GM18868 (cell line): ENCODE results near the gene GPM6B.

Experiments
- ATAC-seq: cut with Tn5 transposase; IDR thresholded peaks from one replicate; pipeline ENCODE4 v1.9.1; 2021; ENCODE audit warnings: mild to moderate bottlenecking, moderate library complexity; ENCODE audit not compliant: unreplicated experiment

GPM6B gene

DNA sequence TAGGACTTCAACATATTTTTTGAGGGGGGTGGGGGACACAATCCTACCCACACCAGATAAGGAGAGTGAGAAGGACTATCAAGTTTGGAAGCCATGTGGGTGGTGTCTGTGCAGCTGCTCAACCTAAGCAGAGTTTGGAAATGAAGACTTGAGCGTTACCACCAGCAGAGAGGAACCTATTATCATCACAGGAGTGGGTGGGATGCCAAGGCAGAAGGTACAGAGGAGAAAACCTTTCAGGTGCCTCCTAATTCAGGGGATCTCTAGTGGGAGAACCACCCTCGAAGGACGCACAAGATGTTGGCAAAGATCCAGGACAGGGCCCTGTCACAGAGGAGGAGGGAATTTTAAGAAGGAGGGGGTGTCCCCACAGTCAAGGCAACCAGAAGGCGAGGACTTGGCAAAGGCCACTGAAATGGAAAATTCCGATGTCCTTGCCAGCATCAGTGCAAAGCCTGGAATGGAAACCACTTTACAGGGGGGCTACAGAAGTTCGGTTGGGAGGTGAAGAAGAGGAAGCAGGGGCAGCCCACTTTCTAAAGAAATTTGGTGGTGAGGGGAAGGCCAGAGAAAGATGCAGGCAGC, 8.4 kb upstream of the GPM6B start:
- no peak for ATAC-seq

- no peak for ATAC-seq
Observed at GRCh38 chrX:13824746-13825145, 7.9 kb upstream of the GPM6B start.

- no peak for ATAC-seq
Observed at GRCh38 chrX:13821738-13822137, 4.8 kb upstream of the GPM6B start.

DNA sequence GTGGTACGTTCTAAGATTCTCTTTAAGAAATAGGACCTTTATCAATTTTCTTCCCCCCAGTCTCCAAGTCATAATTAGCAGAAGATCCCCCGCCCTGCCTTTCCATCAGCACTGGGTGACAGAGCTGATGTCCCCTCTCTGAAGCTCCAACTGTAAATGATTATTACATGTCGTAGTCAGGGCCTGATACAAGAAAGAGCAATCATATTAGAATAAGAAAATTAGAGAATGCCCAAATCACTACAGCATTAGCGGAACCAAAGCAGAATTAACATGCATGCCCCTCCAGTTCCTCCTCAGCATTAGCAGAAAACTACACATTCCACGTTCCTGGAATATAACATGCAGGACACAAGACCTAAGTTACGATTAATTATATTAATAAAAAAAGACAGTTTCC, 717 bp downstream of the GPM6B start:
- ATAC-seq = no peak

- ATAC-seq = no peak
Observed at GRCh38 chrX:13815664-13816063, 1.2 kb downstream of the GPM6B start.

GRCh38 chrX:13808865-13809264, 8.0 kb downstream of the GPM6B start:
- ATAC-seq = no peak

- no peak for ATAC-seq
Observed at GRCh38 chrX:13808293-13808692, 8.6 kb downstream of the GPM6B start.

DNA sequence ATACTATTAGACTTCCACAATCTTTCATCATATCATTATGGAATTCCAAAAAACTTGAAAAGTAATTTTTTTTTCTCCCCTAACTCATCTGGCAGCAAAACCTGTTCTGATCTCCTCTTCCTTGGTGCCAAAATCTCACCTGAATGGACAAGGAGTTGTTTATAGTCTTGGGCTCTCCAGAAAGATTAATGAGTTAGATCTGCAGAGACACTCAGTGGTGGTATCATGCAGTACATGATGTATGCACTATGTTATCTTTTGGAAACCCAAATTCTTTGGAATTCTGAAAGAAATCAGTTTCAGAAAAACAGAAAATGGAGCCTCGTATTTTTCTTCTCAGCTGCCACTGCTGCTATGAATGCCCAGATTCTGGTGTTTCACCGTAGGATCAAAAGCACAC, 11.7 kb downstream of the GPM6B start:
- no peak for ATAC-seq

DNA sequence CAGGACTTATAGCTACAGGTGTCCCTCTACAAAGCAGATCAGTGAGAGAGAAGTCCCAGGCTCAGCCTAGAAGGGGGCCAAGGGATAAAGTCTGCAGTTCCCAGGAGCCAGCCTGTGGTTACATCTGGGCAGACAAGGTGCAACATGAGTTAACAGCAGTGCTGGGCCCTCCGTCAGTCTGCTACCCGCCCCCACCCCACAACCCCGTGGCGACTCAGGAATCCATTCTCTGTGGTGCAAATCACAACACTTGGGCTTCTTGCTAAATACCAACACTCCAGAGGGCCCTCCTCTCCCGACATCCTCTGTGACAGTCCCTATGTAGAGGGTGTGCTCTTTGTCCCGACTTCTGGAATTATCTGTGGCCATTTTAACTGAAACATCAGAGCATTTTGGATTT, 13.8 kb downstream of the GPM6B start:
- no peak for ATAC-seq

DNA sequence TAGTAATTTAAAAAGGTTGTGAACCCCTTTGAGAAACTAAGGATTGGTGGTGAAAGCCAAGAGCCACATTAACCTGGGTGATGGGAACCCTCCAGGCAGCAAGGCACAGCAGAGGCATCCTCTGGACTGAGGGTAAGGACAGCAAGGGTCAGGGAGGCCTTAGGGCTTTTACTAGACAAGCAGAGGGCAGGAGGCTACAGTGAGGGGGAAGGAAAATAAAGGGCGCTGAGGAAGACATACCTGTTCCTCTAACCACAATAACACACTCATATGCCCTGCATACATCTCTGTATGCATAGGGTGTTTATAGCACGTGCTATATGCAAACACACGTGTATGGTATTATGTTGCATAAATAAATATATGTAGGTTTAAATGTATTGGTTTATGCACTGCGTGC, 18.7 kb downstream of the GPM6B start:
- ATAC-seq = no peak

DNA sequence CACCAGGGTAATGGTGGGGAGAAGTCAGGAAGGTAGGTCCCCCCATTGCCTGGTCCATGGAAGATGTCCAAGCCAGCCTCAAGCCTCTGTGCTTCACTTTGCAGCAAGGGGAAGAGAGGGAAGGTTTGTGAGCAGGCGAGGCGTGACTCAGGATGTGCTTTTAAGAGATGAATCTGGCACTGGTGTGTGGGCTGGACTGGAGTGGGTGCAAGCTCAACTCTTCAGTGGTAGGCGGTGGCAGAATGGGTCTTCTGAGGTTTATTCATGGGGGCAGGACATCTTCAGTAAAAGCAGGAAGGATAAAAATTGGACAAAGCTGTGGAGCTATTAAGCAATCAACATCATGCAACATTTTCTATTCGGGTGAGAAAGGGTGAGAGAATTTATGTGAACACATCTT, 19.4 kb downstream of the GPM6B start:
- no peak for ATAC-seq

GRCh38 chrX:13794417-13794816, 22.5 kb downstream of the GPM6B start:
- no peak for ATAC-seq

GRCh38 chrX:13793897-13794296, 23.0 kb downstream of the GPM6B start:
- ATAC-seq = no peak

DNA sequence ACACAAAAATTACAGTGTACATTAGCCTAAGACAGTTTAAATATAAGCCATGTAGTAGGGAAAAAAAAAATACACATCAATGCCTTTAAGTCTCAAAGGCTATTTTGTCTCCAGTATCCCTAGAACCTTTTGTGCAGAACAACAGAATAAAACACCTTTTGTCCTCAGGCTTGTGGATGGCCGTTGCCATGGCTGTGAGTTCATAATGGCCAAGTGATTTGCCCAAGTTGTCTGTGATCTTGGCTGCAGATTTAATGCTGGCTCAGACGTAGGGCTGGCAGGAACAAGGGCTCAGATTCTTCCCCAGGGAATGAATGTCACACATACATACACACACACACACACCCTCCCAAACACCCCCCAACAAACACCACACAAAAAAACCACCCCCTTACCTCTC, 25.3 kb downstream of the GPM6B start:
- no peak for ATAC-seq

- no peak for ATAC-seq
Observed at GRCh38 chrX:13791145-13791544, 25.7 kb downstream of the GPM6B start.

- ATAC-seq = no peak
Observed at GRCh38 chrX:13790206-13791131, 26.4 kb downstream of the GPM6B start.

DNA sequence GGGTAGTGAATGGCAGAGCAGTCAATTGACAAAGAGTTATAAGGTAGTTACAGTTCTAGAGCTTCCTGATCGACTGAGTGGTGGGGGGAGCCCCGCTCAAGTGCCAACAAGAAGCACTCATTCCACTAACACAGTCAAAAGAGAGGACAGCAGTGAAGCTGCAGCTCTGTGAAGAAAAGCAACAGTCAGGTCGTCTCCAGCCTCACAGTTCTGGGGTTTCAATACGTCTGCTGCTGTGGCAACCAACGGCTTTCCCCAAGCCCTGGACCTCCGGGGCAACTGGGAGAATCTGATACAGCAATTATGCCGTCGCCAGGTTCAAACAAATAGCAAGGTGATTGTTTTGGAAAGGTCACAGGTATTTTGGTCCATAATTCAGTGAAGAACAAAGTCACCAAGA, 30.8 kb downstream of the GPM6B start:
- ATAC-seq = no peak

DNA sequence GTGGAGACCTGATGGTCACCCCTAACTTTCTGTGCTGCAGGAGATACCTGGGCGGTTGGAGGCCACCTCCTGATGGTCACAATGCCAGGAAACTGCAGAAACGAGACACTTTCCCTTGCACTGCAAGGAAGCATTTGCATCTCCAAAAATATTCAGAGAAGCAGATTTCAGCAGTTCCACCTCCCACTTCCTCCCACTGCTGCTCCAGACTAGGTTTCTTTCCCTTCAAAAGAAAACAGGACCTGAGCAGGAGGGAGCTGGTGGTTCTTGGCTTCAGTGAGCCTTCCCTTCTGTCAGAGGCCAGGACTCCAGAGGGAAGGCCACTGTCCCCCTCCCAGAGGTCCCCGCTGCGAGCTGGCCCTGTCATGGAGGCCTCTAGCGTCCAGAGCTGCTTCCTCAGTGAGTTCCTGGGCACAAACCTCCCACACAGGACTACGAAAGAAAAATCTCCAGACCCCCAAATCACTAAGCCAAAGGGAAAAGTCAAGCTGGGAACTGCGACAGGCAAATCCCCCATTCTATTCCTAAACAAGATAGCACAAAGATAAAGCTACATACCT, 35.9 kb downstream of the GPM6B start:
- no peak for ATAC-seq

GRCh38 chrX:13778916-13779315, 38.0 kb downstream of the GPM6B start:
- ATAC-seq = no peak

DNA sequence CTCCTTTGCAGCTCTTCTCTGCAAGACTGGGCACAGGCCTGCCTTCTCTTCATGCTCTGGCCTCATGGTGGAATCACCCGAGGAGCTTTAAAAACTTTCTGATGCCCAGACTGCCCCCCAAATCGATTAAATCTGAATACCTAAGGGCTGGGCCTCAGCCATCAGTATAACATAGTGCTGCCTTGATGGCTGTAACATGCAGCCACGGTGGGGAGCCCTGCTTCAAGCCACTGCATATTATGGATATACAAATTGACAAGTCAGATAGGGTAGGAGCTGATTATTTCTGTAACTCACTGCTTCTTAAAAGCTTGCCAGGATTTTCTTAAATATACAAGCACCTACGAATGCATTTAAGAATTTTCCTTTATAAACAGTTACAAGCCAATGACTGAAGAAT, 40.5 kb downstream of the GPM6B start:
- no peak for ATAC-seq

DNA sequence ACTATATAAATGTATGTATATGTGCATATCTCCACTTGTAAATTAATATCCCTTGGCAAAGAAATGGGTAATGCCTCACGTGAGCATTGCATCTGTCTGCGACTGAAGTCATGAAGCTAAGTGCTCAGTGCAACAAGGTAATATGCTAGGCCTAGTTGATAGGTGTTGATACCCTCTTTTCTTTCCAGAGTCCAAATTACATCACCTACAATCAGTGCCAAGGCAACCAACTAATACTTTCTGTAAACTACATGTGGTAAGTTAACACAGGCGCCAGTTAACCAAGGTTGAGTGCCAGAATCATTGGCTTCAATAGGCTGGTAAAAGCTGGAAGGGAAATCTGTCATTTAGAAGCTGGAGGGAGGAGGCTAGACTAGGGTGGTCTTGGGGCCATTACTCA, 41.1 kb downstream of the GPM6B start:
- no peak for ATAC-seq

- no peak for ATAC-seq
Observed at GRCh38 chrX:13774696-13775095, 42.2 kb downstream of the GPM6B start.
